HG02642 (cell line): ENCODE data around the gene KCNA10.

Source experiments
- ATAC-seq: cut with Tn5 transposase; IDR thresholded peaks from one replicate; pipeline ENCODE4 v1.9.1; 2021; ENCODE audit warnings: mild to moderate bottlenecking; ENCODE audit not compliant: unreplicated experiment, poor library complexity

The KCNA10 gene

DNA sequence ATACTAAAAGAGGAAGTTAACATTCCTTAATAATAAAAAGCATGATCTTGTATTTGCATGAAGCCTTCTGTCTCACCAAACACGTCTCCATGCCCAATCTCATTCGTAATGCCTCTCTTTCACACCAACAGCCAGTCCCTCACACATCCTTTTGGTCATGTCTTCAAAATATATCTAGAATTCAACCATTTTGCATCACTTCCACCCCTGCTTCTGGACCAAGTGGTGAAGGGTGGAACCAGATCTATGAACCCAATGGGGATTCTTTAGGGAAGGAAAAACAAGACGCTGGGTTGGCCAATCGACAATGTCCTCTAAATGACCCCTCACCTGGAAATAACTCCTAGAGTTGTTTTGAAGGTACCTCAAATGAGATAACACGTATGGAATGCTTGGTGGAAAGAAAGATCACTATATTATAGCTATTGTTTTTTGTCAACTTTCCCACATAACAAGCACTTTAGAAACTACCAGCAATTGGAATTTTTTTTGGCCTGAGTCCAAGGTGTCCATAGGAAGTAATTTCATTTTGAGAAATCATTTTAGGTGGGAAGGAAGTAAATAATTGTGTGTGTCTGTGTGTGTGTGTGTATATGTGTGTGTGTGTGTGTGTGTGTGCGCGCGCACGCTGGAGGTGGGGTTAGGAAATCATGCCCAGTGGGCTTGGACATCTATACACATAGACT lies at the start of gene KCNA10:
Gene KCNA10 (minus strand): TSS at position 51 of the 686 bp plus-strand sequence. CDS start 388 bp downstream, outside the sequence.
- ATAC-seq: no peak

DNA sequence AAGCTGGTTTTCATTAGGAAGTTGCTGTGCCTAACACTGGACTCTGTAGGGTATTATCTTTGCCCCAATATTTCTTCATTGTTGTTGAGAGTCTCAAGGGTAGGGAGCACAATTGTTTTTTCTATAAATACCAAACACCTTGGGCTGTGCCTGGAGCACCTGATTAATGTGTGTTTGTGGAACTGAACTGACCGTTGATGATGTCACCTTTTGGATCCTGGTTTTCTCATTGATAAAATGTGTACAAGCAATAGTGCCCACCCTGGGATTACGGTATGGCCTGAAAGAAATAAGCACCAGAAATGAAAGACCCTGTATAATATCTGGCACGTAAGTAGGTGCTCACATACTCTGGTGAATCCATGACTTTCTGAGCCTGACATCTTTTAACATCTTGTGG lies 47.9 kb upstream of the KCNA10 start:
- ATAC-seq: no peak

DNA sequence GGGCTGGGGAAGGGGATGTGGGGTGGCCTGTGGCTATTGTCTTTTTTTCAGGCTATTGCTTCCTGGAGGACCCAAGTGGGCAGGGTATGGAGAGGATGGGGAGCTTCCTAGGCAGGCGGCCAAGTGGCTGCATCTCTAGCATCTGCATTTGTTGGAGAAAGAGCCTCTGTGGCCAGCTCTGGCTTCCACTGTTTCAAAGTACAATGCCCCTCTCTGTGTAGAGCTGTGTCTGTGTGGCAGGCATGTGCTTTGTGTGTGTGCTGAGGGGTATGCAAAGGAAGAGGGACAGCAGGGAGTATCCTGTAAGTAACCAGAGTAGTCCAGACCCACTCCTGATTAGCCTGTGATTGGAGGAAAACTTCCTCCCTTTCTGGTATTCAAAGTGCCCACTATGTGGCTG lies 46.6 kb upstream of the KCNA10 start:
- ATAC-seq: no peak

DNA sequence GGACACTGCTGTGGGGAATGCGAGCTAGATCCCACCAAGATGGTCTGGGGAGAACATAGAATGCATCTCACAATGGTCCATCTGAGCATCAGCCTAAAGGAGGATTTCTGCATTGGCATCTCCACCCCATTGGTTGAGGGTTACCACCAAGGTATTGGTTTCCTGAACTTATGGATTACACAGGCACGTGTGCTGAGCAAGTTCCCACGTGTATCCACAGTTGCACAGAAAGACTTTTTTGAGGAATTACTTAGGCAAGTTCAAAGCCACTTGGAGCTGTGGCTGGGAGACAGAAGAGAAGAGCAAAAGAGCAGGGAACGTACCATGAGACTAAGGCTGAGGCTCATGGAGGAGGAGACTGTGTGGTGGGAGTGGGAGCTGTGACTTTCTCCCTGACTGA lies 44.1 kb upstream of the KCNA10 start:
- no peak for ATAC-seq

DNA sequence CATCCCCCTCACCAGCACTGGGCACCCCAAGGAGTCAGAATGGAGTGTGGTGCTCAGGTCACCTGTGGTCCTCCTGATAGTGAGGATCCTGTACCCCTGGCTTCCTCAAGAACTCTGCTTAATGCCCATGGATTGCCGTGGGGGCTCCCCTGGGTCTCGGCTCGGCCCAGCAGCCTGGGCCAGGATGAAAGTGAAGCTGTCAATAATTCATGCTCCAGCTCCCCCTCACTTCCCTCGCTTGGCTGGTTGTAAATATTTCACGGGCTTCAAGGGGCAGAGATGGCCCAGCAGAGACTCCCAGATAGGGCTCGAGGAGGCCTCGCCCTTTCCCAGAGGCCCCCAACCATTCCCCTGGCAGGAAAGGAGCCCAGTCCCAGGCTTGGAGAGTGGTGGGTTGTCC lies 42.6 kb upstream of the KCNA10 start:
- ATAC-seq: no peak

DNA sequence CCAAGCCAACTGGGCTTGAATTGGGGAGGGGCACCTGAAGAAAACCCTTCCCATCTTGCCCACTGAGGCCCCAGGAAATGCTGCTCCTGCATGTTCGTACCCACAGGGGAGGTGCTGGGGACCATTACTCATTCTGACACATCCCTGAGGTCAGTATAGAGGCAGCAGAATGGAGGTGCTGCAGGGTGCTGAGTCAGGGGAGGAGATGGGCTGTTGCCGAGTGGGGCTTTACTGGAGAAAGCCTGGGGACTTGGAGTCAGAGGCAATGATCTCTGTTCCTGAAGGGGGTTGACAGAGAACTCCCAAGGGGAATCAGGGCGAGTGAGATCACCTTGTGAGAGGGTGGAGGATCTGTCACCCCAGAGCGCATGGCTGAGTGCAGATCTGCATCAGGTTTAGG lies 40.2 kb upstream of the KCNA10 start:
- ATAC-seq: no peak

DNA sequence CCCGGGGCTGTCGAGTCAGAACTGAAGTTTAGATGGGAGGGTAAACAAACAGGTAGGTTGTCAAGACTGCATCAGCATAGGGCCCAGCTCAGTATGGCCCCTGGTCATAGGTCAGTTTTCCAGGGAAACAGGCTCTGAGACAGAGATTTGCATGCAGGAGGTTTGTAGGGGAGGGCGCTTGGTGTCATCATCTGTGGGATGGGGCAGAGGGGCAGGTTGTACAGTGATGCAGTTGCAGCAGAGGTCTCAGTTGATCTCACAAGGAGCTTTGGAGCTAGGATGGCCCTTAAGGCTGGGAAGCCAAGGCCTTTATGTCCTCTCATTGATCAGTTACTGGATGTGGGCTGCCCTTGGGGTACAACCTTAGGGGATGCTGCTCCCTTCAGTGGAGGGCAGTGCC lies 38.5 kb upstream of the KCNA10 start:
- no peak for ATAC-seq

DNA sequence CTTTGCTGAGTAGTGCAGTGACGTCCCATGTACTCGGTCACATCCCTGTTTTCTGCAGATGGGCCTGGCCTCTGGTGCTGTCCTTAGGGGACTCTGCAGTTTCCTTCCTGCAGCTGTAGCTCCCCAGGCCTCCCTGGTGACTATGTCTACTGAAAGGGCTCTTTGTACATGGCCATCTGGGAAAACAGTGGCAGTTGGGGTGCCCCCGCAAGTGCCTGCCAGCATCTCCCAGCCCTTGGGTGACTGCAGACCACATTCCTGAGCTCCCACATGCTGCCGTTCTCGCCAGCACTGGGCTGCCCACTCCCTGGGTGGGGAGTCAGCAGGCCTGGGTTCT lies 37.5 kb upstream of the KCNA10 start:
- ATAC-seq: no peak

DNA sequence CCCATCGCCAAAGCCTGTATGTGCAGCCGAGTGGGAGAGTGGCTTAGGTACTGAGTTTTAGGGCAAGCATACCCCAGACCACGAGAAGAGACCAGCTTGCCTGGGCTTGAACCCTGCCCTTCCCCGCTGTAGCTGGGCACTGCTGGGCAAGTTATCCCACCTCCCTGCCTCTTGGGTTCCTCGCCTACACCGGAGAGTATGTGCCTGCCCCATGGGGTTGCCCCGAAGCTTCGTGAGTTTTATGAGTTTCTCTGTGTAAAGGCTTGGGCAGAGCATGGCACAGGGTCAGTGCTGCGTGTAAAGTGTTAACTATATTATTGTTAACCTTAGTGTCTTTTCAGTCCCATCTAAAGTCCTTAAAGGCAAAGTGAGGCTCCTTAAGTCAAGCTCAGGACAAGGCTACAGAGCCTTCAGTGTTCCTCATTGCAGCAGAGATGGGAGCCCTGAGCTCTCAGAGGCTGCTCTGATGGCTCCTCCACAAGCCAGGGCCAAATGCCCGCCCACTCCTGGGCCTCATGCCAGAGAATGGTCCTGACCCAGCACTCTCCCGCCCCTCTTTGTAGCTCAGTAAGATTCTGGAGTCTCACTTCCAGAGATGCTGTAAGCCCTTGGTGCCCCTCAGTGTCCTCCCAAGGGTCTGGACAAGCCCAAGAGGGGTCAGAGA lies 37.0 kb upstream of the KCNA10 start:
- ATAC-seq: no peak

DNA sequence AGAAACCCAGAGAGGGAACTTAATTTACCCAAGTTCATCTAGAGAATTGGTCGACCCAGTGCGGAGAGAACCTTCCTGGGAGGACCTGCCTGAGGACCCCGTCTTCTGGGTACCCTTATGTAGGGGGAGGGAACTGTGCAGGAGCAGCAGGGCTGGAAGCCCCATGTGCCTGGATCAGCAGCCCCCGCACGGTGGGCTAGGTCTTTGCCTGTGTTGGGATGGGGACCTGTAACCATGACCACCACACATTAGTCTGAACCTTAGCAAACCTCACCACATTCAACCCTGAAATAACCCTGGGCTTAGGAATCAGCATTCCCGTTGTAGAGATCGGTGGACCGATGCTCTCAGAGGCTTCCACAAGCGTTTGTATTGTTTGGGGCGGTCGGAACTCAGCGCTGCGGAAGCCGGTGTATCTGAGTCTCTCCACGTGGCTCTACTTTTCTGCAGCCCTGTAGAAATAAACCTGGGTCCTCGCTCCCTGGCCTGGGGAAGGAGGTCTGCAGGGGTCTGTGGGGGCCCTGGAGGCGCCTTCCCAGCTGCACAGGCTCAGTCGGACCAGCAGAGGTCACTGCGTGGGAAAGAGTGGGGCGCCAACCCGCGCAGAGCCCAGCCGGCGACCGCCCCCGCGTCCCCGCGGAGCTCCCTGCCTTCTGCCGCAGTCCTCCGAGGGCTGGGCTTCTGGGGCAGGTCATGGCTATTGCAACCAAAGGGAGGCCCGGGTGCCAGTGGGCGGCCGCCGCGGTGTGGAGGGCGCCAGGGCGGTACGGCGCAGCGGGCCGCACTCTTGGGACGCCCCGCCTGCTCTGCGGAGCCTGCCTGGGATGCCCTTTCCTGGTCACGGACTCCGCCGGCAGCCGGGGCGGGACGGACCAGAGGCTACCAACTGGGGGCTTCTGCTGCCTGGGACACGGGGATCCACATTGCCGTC lies 36.2 kb upstream of the KCNA10 start:
- ATAC-seq: no peak

DNA sequence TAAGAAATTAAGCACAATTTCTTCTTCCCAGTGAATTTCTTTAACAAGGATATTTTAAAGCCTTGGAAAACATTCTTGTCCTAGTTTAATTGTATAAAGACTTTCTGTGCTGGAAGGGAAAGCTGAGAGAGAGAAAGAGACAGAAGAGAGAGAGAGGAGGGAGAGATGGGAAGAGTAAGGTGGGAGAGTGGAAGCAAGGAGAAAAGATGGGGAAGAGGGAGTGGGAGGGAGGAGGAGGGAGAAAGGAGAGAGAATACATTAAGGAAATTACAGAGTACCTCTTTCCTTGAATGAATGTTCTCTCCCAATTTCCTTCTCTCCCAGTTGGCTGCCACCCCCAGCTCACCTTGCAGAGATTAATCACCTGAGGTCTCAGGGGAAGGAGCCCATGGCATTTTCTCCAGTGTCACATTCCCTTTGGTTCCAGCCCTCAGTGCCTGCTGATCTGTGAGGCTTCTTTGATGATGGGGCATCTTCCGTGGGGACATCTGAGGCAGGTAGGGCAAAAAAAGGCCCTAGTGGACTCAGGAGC lies 32.4 kb upstream of the KCNA10 start:
- no peak for ATAC-seq

DNA sequence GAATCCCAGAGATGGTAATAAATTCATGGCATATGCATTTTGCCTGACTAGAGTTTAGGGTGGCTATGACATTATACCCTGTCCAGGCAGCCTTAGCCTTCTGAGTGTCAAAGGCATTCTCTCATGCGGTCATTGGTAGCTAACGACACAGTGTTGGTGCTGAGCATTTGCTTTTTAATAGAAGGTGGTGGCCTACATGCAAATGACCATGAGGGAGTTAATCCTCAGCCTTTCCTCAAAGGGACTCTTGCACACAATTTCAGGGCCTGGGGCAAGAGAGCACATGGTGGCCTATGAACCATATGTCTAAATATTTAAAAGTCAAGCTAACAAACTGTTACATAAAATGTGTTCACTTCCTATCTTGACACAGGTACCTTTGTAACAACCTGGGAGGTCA lies 30.9 kb upstream of the KCNA10 start:
- no peak for ATAC-seq

DNA sequence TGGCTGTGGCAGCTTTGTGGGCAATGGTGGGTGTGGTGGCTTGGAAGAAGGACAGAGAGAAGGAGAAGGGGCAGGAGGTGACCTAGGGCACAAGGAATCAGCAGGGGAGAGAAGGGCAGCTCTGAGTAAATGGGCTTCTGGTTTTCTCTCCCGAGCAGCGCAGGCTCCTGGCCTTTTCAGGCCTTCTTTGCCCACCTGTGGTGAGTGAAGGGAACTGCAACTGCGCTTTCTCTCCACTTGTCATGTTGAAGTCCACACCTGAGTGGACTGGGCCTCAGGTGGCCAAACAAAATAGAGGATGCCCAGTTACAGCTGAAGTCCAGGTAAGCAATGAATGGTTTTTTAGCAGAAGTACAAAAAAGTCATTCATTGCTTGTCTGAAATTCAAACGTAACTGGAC lies 29.4 kb upstream of the KCNA10 start:
- no peak for ATAC-seq

DNA sequence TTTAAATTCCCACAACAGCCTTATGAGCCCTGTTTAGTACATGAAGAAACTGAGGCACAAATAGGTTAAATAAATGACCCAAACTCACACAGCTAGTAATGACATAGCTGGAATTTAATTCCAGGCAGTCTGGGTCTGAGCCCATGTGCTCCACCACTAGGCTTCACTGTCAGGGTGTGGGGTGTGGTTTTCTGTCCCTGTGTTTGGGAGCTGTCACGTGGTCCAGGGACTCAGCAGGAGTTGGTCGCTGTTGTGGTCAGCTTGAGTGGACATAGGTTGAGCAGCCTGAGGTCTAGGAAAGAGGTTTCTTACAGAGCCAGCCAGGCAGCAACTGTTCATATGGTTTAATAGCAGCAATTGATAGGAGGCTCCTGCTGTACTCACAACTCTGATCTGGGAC lies 28.0 kb upstream of the KCNA10 start:
- ATAC-seq: no peak

DNA sequence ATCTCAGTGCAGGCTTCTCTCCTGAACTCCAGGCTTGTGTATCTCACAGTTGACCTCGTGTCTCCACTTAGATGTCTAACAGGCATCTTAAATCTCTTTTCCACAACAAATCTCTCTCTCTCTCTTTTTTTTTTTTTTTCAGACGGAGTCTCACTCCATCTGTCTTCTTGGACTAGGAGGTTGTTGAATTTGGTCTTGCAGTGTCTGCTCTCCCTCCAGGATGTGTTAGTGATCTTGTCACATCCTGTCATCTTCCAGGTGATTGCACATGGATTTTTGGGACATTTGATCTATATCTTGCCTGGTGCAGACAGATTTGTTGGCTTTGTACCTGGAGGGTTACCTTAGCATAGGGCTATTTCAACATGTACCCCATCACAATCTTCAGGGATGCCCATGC lies 26.5 kb upstream of the KCNA10 start:
- no peak for ATAC-seq

DNA sequence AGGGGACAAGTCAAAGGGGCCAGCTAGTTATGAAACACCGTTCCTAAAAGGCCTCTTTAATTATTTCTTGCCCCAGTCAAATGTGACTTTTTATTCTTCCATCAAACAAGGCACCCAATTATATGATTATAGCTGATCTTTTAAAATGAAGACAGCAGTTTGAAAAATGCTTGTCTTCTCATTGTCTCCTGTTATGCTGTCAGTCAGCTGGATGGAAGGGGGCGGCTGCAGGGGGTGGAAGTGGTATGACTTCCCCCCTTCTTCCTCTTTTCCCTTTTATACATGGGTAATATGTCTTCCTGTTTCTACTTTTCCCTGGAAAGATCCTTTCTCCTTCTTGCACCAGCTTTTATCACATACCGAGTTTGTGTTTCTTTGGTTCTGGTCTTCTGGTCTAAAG lies 25.8 kb upstream of the KCNA10 start:
- ATAC-seq: no peak

DNA sequence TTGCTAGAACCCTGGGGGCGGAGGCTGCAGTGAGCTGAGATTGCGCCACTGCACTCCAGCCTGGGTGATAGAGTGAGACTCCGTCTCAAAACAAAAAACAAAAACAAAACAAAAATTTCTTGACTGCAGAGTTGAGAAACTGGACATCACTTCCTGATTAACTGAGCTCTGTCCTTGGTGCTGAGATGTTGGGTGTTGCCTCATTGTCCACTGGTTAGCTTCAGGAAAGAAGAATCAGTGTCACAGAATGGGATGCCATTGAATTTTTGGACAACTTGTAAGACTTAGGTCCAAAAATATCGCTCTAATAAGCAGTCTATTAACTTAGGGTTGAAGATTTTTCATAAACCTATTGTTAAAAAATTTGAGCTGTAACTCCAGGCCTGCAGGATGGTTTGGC lies 23.8 kb upstream of the KCNA10 start:
- ATAC-seq: no peak

DNA sequence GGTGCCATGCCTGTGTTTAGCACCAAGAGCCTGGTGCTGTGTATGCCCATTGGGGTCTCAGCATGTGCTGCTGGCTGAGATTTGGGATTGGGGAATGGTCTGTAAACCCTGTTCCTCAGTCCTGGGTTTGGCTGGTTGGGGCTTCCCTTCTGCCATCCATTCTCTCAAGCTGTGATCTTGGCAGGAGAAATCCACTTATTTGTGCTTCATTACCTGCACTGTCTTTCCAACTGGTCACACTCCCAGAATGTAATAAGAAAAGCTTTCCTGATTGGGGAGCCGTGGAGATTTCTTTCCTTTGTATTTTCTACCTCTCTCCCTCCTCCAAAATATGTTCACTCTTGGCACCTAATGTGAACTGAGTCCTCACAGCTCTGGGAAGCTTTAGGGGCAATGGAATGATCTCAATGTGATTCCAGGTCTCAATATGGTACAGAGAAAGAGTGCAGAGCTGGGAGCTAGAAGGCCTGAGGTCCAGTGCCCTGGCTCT lies 23.0 kb upstream of the KCNA10 start:
- ATAC-seq: no peak

DNA sequence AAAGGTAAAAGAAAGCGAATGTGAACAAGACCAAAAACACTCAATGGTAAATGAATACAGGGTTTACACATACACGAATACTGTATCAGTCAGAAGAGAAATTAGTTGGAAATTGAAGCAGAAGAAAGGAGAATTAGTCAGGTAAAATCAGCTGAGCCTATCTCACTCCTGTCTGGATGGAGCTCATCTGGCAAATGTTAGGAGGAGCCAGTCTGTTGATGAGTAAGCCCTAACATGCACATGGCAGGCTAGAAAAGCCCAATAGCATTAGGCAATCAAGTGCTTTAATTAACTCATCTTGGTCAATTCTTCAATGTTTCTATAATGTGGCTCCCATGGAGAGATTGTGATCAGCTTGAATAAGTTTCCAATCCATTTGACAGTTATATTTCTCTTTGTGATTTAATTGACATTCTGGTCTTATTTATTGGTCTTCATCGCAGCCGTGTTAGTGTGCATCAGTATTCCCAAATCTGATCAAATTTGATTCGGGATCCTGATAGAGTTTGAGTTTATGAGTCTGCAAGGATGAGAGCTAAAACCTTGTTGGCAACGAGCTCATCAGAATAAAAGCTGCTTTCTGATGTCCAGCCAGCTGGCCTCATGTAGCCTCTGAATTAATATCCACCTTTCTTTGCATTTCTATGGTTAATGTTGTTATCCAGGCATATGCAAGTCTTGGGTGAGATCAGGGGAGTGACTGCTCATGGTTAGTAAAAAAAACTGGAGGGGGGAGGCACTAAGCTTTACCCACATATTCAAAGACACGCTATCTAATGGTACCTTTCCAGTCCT lies 22.1 kb upstream of the KCNA10 start:
- ATAC-seq: no peak

DNA sequence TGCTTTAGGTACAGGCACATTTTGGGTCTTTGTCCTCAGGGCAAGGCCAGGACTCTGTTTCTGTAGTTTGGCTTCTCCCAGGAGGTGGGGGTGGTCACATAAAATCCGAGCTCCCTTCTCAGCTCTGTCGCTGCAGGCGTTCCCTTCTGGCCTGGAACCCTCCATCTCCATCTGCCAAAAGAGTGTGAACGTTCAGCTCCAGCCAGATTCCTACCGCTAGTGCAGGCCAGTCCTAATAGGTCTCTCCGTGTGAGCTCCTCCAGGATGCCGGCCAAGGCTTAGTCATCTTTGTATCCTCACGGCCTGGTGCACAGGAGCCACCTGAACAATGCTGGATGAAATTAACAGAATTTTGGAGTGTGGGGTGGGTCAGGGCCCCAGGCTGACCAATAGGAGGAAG lies 19.9 kb upstream of the KCNA10 start:
- ATAC-seq: no peak
